Left colon (tissue), 2 donors: Measurements from ENCODE around the gene CNOT6L. TPM values are rescaled to one million over a fixed set of nuclear protein-coding genes. Genes with fewer than 3 reads are reported as not detected.

Experiments used
- ATAC-seq: fragments of 200-7000 bp; cut with Tn5 transposase; one replicate; pipeline ENCODE4 v1.9.1; 2020; ENCODE audit warnings: mild to moderate bottlenecking, moderate library complexity
- DNase-seq, 2 donors: peaks; one replicate each; pipeline ENCODE4 v3.0.0-alpha.2; 2020
- intact Hi-C, 2 donors: fragments of 100-400 bp; cut with DNase I in 1 of 2; cut with micrococcal nuclease in 1 of 2; formaldehyde crosslinking; loops; one replicate each; pipeline versions ENCODE4 v1.11.2 to v1.14.0; 2022; cut with DNase I, micrococcal nuclease
- total RNA-seq, 2 donors: library from RNA; stranded (reverse); fragmentation: NEBNext Ultra II Directional; extraction: Animal tissue kit (Norgen Biotek cat#: 25700); gene quantifications; one replicate each; pipeline ENCODE4 v1.2.1, GENCODE V29; 2021
- donor health status: DM: no; HTN: no; CAD: no.
- donor health status: DM: yes; HTN: yes; CAD: no.

Gene CNOT6L
- total RNA-seq, 2 donors from 2014 or later = 40.2 to 49.8 TPM

DNA sequence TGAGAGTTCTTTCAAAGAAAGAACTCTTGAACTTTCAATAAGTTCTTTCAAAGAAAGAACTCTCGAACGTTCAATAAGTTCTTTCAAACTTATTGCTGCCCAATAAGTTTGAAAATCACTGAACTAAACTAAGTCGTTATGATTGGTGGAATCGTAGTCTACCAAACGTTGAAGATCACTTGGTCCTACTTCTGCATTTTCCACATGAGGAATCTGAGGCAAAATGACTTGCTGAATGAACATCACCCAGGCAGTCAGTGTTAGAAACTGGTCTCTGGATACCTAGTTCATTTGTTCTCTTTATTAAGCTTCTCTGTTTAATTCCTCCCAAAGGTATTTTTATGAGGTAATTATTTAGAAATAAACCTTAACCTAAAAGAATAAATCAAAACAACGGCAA, 7.1 kb upstream of the CNOT6L start:
- ATAC-seq = no peak
- DNase-seq = no peak
- intact Hi-C loops = no loop called here

DNA sequence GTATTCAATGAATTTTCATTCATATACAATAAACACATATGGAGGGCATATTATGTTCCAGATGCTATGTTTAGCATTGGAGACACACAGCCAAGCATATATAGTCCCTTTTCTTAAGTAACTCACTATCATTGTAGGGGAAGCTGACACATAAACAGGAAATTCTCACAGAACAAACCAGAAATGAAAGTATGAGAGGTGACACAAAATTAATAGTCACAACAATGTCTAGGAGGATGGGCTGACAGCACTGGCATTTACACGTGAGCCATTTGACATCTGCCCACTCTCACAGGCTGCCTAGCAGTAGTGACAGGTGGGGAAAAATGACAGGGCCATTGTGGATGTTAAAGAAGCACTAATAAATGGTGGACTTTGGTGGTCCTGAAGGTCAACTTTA, 2.6 kb upstream of the CNOT6L start:
- intact Hi-C loops = loop anchor here in 1 of 2 donors (5.0 kb wide), 1 partner anchor 41 kb away; the partner anchor contains the start of gene MRPL1
- ATAC-seq = no peak
- no peak for DNase-seq

DNA sequence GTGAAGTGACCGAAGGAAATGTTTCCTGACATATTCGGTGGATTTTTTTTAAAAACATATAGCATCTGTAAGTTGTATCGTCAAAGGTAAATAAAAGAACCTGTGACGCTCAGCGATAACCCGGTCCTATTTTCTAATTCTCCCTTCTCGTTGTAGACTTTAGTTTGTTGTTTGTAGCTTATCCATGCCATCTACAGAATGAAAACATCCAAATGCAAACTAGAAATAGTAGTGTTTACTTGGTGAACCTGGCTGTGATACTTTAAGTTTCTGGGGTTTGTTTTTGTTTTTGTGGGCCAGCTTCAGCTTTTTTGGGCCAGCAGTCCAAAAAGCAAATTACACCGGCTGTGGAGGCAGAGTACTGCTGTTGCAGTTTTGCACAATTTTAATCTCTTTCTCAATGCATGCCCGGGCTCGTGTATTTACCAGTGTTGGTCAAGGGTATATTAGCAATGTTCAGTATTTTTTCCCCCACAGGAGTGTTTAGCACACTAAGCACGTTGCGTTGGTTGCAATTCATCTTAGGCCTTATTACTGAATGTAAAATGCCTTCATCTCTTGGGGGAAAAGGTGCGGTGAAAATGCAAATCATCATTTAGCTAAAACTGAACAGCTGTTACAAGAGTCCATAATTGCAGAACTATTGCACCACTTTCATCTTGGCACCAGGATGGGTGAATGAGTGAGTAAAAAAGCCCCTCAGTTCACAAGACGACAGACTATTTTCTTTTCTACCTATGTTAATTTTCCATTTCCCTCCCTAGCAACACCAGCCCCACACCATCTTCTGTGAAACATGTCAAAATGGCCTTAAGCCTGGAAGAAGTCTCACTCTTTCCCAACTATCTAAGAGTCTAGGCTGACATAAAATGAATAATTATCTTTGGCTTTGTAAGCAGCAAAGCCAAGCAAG, 1.7 kb upstream of the CNOT6L start:
- ATAC-seq (no peak), DNase-seq (peak in 1 of 2 donors; percentile 14)
- intact Hi-C loops = loop anchor here in 1 of 2 donors (5.0 kb wide), 1 partner anchor 41 kb away; the partner anchor contains the start of gene MRPL1

DNA sequence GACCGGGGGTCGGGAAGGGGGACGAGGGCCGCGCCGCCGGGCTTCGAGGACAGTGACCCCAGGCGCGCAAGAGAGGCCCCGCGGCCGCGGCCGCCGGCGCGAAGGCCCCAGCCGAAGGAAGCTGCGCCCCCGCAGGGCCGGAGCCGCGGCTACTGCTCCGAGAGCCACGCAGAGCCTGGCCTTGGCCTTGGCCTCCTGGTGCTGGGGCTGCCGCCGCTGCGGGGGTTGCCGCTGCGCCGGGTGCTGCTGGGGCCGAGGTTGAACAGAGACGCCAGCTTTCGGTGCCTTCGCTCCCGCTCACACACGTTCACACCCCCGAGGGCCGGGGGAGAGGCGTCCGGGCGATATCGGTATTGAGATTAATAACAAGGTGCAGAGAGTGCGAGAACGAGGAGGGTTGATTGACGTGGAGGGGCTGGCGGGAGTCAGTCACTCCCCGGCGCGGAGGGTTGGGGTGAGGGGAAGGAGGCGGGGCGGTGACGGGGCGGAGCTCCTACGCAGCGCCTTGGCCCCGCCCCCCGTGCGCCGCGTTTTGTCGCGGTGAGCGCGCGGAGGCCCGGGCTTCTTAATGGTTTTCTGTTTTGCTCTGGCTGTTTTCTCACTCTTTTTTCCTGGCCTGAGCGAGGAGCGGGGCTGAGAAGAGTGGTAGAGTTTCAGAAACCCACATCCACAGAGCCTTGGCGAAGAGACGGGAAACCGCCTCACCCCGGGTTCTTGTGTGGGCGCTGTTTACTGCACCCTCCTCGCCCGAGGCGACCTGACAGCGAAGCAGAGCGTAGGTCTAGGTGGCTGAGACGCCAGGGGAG, 878 bp upstream of the CNOT6L start:
- ATAC-seq (peak; percentile 81), DNase-seq (peak; percentile 92 to 97)
- intact Hi-C loops = loop anchor here in 1 of 2 donors (5.0 kb wide), 1 partner anchor 42 kb away; the partner anchor contains the start of gene MRPL1

DNA sequence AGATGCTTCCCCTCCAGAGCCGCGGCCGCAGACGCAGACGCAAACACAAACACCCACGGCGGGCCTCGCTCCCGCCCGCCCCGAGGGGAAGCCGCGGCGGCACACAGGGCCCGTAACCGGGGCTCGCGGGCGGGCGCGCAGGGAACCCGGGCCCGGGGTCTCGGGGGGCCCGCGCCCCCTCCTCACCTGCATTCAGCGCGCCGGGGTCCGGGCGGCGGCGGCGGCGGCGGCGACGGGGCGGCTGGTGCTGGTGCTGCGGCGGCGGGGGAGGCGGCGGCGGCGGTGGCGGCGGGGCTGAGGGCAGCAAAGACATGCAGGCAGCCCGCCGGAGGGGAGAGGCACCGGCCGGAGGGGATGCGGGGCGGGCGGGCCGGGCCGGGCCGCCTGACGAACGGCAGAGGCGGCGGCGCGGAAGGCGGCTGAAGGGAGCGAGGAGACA, 255 bp upstream of the CNOT6L start:
- ATAC-seq (peak; percentile 5), DNase-seq (no peak)
- intact Hi-C loops = no loop called here

DNA sequence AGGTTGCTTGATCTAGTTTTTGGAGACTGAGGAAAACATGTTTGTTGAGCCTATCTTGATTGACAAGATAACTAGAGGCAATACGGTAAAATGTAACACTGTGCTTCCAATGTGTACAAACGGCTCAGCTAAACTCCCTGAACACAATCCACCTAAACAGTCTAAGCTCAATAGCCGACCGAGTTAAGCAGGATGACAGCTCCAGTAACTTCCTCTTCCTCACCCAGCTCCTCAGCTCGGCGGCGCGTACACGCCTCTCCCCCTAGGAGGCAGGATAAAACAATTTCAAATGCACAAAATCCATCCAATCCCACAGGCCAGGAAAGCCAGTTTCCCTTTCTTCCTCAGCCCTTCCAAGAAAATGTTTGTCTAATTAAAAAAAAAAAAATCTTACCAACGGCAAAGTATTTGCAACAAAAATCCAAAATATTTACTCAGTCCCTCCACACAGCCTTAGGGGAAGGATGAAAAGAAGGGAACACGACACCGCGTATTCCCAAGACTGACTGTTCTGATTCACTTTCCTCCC, 1.0 kb downstream of the CNOT6L start:
- intact Hi-C loops = no loop called here
- peak; percentile 77 to 79 for DNase-seq
- ATAC-seq = peak; percentile 71

DNA sequence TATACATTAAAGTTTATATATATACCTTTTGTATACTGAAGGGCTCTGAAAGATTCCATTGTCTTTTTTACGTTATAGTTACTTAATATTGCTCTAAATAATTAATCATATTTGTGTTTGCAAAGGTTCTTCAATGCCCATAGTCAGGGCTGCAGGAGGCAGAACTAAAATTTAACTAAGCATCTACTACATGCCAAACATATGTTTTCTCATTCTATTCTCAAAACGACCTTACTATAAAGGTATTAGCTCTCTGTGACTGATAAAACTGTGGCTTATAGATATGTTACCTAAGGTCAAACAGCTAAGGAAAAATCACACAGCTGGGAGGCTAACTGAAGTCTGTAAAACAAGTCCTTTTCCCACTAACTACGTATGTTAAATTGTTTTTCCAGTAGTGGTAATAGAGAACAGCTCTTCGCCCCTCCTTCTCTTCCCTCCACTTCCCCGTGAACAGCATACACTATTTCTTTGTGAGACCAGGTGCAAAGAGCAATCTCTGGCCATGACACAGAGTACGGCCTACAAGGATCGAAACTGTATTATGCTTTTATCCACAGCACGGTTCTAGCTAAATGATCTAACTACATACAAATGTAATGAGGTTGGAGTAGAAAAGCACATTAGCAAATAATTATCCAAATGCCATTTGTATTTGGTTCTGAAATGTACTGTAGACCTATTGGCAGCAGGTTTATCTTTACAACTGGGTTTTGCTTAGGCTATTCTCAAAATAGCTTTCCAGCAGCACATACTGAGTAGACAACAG, 1.7 kb downstream of the CNOT6L start:
- ATAC-seq = peak; percentile 53
- peak; percentile 12 to 38 for DNase-seq
- intact Hi-C loops = no loop called here

DNA sequence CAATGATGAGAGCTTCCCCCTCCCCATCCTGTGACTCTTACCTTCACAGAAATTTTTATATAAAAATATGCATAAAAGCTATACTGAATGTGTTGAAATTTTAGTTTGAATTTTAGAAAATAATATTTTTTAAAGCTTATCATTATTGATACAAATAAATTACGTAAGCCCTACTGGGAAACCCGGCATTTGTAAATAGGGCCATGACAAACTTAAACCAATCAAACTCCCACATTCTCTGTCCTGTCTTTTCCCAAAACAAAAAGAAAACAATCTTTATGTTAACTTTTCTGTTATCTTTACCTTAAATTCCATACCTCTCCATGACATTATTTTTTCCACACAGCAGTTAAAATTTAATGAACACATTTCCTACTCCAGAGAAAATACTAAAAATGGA, 2.6 kb downstream of the CNOT6L start:
- DNase-seq = no peak
- ATAC-seq = no peak
- intact Hi-C loops = no loop called here

DNA sequence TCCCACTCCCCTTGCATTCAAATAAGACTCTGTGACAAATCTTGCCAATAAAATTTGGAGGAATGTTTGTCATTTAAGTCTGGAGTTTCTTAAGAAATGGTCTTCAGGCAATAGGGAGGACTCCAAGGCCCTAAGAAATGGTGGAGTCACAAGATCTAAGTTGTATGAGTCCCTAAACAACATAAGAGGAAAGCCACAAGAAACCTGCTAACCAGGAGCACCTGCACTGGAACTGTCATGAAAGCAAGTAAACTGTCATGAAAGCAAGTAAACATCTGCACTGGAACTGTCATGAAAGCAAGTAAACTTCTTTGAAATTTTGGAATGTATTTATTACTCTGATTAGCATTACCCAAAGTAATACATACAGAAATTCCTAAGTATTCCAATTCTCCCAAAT, 3.5 kb downstream of the CNOT6L start:
- ATAC-seq = no peak
- intact Hi-C loops = no loop called here

DNA sequence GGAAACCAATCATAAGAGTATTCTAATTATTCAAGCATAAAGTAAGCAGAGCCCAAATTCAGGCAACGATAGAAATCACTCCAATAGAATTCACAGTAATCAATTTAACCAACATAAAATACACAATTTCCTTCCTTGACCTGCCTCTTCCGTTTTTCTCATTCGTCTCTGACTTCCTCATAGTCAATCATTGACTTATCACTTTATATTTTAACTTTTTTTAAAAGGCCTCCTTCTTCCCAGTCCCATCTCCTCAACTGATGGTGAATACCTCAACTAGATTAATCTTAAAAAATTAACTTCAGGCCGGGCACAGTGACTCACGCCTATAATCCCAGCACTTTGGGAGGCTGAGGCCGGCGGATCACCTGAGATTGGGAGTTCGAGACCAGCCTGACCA, 13.3 kb downstream of the CNOT6L start:
- no peak for DNase-seq
- peak; percentile 56 for ATAC-seq
- intact Hi-C loops = no loop called here

More for the DNA sequence above, 3.5 kb downstream of the CNOT6L start:
- no peak for DNase-seq

DNA sequence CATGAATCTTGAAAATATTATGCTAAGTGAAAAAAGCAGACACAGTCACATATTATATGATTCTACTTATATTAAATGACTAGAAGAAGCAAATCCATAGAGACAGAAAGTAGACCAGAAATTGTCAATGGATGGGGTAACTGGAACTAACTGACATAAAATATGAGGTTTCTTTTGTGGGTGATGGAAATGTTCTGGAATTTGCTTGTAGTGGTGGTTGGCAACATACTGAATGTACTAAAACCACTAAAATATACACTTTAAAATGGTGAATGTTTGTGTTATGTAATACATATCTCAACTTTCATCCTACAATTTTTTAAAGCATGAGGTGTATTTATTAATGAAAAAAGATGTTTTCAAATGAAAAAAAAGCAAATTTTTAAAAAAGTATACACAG, 14.7 kb downstream of the CNOT6L start:
- intact Hi-C loops = no loop called here
- ATAC-seq (no peak), DNase-seq (no peak)

DNA sequence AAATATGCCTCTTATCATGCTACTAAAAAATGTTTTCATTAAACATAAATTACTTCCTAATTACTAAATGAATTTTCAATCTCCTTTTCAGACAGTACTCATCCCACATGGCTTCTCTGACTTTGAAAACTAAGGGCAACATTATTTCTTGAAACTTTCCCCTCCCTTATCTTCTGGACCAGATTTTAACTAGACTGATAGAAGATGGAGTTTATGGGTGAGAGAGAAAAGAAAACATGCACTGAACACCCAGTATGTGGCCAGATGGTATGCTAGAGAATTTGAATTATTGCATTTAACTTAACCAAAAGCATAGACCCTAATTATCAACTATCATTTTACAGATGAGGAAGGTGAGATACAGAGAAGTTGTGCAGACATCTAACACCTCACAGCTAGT, 16.8 kb downstream of the CNOT6L start:
- intact Hi-C loops = no loop called here
- DNase-seq = no peak
- no peak for ATAC-seq

DNA sequence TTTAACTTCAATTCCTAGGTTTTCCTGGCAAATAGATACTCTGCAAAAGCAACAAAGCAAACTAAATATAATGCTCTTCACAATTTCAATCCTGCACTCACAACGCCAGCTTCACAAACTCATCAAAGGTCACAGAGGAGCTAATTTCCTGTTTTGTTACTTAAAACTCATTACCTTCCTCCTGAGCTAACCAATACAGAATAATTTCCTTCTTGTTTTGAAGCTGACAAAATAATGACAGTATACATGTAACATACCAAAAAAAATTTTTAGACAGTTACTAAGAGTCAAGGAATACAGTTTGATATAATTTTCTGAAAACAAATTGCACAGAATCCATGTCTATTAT, 17.9 kb downstream of the CNOT6L start:
- DNase-seq (no peak), ATAC-seq (no peak)
- intact Hi-C loops = no loop called here

DNA sequence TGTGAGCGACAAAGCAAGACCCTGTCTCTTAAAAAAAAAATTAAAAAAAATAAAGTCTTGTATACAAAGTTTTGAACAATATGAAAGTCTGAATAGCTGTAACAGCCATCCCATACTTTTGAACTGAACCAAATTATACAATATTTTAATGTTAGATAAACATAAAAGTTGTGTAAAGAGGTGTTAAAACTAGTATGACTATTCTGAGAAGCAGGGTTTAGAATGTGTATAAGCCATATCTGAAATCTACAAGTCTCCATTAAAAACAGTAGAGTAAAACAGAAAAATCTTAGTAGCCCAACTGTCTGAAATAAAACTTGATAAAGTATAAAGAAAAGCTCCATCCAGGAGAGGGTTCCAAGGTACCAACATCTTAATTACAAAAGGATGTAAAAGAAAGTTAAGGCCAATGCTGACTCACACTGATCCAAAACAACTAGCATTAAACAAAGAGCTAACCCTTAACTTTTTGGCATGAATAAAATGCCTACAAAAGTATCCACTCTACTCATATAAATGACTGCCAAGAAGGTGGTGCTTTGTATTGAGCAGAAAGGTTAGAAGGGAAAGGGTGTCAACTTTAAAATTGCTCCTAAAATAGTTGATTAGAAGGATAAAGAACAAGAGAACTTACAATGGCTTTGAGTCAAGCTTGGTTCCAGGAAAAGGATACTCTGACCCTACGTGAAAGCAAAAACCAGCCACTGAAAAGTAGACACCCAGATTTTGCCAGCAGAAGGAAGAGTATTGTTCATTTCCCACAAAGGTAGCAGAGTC, 18.5 kb downstream of the CNOT6L start:
- ATAC-seq (peak; percentile 7), DNase-seq (no peak)
- intact Hi-C loops = no loop called here

DNA sequence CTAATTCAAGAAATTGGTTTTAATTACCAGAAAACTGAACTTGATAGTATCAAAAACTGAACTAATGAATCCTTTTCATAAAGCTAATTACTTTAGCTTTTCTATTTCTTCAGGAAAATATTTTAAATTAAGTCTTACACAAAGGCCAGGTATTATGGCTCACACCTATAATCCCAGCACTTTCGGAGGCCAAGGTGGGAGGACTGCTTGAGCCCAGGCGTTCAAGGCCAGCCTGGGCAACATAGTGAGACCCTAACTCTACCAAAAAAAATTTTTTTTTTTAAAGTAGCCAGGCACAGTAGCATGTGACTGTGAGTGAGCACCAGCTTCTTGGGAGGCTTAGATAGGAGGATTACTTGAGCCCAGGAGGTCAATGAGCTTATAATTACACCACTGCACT, 19.1 kb downstream of the CNOT6L start:
- intact Hi-C loops = no loop called here
- ATAC-seq (no peak), DNase-seq (no peak)

DNA sequence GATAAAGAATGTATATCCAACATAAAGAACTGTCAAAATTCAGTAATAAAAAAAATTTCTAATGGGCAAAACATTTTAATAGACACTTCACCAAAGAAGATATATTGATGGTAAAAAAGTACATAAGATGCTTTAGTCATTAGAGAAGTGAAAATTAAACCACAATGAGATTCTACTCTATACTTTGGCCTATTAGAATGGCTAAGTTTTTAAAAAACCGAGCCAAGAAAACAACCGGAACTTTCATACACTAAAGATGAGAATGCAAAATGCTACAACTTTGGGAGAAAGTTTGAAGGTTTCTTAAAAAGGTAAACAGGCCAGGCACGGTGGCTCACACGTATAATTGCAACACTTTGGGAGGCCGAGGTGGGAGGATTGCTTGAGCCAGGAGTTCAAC, 20.8 kb downstream of the CNOT6L start:
- ATAC-seq = no peak
- no peak for DNase-seq
- intact Hi-C loops = no loop called here

DNA sequence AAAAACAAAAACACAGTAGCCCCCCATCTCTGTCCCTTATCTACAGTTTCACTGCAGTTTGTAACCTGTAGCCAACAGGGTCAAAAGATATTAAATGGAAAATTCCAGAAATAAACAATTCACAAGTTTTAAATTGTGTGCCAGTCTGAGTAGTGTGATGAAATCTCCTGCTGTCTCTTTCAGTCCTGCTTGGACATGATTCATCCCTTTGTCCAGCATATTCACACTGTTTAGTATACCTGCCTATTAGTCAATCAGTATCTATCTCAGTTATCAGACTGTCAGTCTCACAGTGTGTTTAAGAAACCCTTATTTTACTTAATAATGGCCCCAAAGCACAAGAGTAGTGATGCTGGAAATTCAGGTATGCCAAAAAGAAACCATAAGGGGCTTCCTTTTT, 21.9 kb downstream of the CNOT6L start:
- intact Hi-C loops = no loop called here
- ATAC-seq (no peak), DNase-seq (no peak)

DNA sequence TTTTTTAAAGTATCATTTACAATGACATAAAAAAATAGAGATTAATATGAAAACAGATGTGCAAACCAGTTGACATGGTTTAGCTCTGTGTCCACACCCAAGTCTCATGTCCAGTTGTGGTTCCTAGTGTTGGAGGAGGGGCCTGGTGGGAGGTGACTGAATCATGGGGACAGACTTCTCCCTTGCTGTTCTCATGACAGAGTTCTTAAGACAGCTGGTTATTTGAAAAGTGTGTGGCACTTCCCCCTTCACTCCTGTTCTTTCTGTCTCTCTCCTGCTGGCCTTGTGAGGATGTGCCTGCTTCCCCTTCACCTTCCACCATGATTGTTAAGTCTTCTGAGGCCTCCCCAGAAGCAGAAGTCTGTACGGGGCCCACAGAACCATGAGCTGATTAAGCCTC, 23.8 kb downstream of the CNOT6L start:
- intact Hi-C loops = no loop called here
- ATAC-seq (no peak), DNase-seq (no peak)
